Hepatic stellate cell (primary cell): ENCODE results near the gene SPANXB1.
"Not testable (repeated sequence)": the region's sequence is repeated elsewhere in the genome, so short reads cannot be mapped to it uniquely, and the experiment has no call there.

Experiments
- DNase-seq: peaks from one replicate; pipeline ENCODE4 v3.0.0; 2011; ENCODE audit warnings: low spot score

Gene SPANXB1, protein sequence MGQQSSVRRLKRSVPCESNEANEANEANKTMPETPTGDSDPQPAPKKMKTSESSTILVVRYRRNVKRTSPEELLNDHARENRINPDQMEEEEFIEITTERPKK

DNA sequence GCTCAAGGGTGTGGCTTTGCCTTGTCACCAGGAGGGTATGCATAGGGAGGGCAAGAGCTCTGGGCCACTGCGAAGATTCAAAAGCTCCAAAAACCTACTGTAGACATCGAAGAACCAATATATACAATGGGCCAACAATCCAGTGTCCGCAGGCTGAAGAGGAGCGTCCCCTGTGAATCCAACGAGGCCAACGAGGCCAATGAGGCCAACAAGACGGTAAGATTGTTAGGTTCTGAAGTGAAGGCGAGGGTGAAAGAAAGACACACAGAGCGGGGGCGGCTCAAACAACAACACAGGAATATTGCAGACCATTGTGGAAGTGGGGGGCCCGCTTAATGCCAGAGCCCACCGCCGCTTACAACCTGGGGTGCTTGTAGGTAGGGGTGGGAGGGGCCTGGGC, at the start of gene SPANXB1:
TSS of gene SPANXB1 (plus strand) at position 27 of the 400 bp plus-strand sequence. CDS start at position 127, 100 bp downstream.
- DNase-seq, result peak; percentile 9

DNA sequence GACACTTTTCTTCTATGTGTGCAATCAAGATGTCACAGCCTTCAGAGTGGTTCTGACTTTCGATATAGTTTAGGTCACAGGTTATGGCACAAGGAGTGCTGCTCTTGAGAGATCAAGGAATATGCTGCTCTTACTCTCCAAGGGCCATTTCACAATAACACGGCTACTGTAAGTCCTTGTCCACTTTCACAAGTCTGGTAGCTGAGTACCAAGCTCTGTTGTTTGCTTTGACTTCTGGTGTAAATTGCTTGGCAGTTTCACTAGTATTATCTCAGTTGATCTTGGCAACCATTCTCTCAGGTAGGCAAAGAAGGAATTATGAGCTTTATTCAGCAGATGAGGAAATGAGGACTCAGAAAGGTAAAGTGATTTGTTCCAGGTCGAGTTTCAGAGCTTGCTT, 35.4 kb upstream of the SPANXB1 start:
- no peak for DNase-seq

DNA sequence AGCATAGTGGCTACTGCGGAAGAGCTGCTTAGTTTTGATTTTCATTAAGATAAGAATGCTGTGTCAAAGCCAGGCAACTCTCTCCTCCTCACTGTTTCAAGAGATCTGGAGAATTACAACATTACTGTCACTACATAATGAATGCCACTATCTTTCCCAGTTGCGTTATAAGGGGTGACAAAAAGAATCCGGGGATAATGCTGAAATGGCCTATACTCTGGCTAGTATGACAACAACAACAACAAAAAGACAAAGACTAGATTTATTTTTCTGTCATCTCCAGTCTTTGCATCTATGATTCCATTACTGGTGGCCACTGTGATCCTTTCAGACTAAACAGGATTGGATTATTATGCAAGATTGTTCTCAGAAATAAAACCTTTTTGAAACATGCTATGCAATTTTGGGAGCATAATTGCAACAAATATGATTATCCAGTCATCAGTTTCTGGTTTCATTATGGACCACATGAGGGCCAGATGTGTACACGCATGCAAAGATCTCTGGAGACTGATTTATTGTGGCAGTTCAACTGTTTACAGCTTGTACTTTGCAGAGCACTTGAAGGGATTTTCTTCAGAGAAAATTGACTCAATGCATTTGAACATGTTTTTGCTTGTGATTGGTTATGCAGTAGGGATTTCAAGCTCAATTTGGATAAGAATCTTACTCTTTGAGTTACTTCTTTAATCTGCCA, 31.1 kb upstream of the SPANXB1 start:
- DNase-seq, result no peak

DNA sequence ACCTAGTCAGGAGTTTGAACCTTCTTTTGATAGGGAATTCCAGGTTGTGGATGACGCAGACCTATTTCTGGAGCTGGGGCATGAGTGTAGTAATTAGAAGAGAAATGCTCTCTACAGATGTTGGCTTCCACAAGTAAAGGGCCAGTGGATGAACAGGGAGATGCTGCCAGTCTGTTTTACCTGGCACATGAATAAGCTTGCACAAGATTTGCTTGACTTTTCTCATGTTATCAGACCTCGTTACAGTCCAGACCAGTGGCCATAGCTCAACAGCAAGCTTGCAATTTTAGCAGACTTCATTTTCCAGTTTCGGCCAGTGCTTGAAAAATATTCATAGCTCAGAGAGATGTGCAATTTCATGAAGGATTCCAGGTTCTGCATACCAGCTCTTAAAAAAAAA, 26.9 kb upstream of the SPANXB1 start:
- DNase-seq, result no peak

DNA sequence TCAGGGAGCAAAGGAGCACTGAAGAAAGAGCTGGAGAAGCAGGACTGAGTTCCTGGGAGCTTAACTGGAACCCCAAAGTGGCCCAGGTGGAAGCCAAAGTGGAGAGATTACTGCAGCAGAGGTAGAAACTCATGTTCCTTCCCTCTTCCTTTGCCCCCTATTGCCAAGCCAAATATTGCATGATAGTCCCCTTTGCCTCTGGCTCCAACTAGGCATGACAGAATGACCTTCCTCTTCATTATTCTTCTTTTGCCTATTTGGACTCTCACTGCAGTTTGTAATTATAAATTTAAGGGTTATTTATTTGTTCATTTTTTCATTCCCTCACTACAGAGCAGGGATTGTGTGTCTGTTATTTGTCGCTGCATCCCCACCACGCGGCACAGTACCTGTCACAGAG, 22.1 kb upstream of the SPANXB1 start:
- DNase-seq, result no peak

DNA sequence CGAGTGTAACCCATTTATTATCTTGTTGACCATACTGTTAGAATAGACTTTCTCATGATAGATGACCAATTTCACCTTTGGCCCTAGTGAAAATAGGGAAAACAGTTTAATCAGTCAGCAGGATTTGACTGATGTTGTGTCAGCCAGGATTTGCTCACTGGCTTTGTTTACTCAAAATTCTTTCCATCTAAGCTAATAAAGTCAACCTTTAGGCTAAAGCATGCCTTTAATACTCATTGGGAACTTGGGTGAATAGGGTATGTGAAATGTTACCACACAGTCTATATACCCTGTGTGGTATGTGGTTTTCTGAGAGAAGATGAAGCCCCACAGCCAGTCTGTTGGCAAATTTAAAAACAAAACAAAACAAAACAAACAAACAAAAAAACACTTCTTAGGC, 18.7 kb upstream of the SPANXB1 start:
- no peak for DNase-seq

DNA sequence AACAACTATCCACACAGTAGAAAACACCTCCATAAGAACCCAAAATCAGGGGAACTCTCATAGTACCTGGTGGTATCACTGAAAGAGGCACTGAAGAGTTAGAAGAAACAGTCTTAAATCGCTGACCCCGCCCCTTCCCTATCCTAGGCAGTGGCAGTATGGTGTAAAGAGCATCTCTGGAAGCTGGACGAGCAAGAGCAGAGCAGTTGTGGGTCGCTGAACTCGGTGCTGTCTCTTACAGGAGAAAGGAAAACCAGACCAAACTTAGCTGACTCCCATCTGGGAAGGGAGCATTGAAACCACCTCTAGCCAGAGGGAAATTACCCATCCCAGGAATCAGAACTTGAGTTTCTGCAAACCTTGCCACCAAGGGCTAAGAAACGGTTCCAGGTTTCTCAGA, 2.8 kb downstream of the SPANXB1 start:
- not testable (repeated sequence) for DNase-seq

DNA sequence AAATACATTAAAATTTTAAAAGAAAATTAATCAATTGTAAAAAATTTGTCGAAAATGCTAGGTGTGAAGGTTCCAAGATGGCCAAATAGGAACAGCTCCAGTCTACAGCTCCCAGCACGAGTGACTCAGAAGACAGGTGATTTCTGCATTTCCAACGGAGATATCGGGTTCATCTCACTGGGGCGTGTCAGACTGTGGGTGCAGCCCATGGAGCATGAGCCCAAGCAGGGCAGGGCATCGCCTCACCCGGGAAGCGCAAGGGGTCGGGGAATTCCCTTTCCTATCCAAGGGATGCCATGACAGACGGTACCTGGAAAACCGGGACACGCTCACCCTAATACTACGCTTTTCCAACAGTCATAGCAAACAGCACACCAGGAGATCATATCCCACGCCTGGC, 41.9 kb downstream of the SPANXB1 start:
- DNase-seq, result not testable (repeated sequence)

DNA sequence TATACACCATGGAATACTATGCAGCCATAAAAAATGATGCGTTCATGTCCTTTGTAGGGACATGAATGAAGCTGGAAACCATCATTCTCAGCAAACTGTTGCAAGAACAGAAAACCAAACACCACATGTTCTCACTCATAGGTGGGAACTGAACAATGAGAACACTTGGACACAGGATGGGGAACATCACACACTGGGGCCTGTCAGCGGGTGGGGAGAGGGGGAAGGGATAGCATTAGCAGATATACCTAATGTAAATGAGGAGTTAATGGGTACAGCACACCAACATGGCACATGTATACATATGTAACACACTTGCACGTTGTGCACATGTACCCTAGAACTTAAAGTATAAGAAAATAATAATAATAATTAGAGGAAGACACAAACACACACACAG, 47.5 kb downstream of the SPANXB1 start:
- not testable (repeated sequence) for DNase-seq

DNA sequence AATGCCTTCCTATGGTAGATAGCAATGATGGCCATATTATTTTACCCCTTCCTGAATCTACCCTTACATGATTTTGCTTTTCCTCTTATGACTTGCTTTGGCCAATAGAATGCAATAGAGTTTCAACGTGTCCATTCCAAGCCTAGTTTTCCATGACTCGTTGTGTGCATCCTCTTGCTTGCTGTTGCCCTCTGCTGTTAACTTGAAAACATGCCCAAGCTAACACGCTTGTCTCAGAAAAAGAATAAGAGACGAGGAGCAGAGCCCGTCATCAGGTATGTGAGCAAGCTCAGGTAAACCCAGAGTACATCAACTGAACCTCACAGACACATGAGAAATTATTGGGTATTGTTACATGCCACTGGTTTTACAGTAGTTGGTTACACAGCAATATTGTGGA, 49.7 kb downstream of the SPANXB1 start:
- not testable (repeated sequence) for DNase-seq
